GM19035 (cell line): ENCODE results near the gene ZNF536.
"Not testable (repeated sequence)": the region's sequence is repeated elsewhere in the genome, so short reads cannot be mapped to it uniquely, and the experiment has no call there.

Source experiments
- ATAC-seq: cut with Tn5 transposase; IDR thresholded peaks from one replicate; pipeline ENCODE4 v1.9.1; 2021; ENCODE audit not compliant: unreplicated experiment

ZNF536 gene

GRCh38 chr19:30471441-30471840 is 99.3 kb downstream of the ZNF536 start:
- ATAC-seq = no peak

GRCh38 chr19:30473334-30473867 is 101.2 kb downstream of the ZNF536 start:
- ATAC-seq = no peak

- no peak for ATAC-seq
Measured at GRCh38 chr19:30476997-30477396, 104.8 kb downstream of the ZNF536 start.

- no peak for ATAC-seq
Measured at GRCh38 chr19:30479231-30479630, 107.0 kb downstream of the ZNF536 start.

- no peak for ATAC-seq
Measured at GRCh38 chr19:30480097-30480496, 107.9 kb downstream of the ZNF536 start.

- no peak for ATAC-seq
Measured at GRCh38 chr19:30481063-30481462, 108.9 kb downstream of the ZNF536 start.

- no peak for ATAC-seq
Measured at GRCh38 chr19:30481823-30482222, 109.6 kb downstream of the ZNF536 start.

- no peak for ATAC-seq
Measured at GRCh38 chr19:30482956-30483355, 110.8 kb downstream of the ZNF536 start.

GRCh38 chr19:30486250-30486649 is 114.1 kb downstream of the ZNF536 start:
- ATAC-seq = not testable (repeated sequence)

GRCh38 chr19:30487178-30487577 is 115.0 kb downstream of the ZNF536 start:
- ATAC-seq = no peak

- no peak for ATAC-seq
Measured at GRCh38 chr19:30488191-30488590, 116.0 kb downstream of the ZNF536 start.

- no peak for ATAC-seq
Measured at GRCh38 chr19:30490760-30491159, 118.6 kb downstream of the ZNF536 start.

GRCh38 chr19:30492586-30493270 is 120.5 kb downstream of the ZNF536 start:
- ATAC-seq = no peak

- ATAC-seq = no peak
Measured at GRCh38 chr19:30497034-30497433, 124.8 kb downstream of the ZNF536 start.

- not testable (repeated sequence) for ATAC-seq
Measured at GRCh38 chr19:30498085-30498484, 125.9 kb downstream of the ZNF536 start.

- ATAC-seq = no peak
Measured at GRCh38 chr19:30498707-30499106, 126.5 kb downstream of the ZNF536 start.

- no peak for ATAC-seq
Measured at GRCh38 chr19:30504272-30504671, 132.1 kb downstream of the ZNF536 start.

GRCh38 chr19:30512176-30513081 is 140.2 kb downstream of the ZNF536 start:
- no peak for ATAC-seq

GRCh38 chr19:30513082-30513411 is 140.9 kb downstream of the ZNF536 start:
- ATAC-seq = no peak

- no peak for ATAC-seq
Measured at GRCh38 chr19:30516111-30516510, 143.9 kb downstream of the ZNF536 start.

GRCh38 chr19:30516531-30516930 is 144.3 kb downstream of the ZNF536 start:
- no peak for ATAC-seq

- no peak for ATAC-seq
Measured at GRCh38 chr19:30518965-30519606, 146.9 kb downstream of the ZNF536 start.
